Measurements from ENCODE around the gene RPP30.
A peak's percentile ranks its signal among the peaks of the same experiment; 100 is the strongest.
"Not testable (repeated sequence)": the region's sequence is repeated elsewhere in the genome, so short reads cannot be mapped to it uniquely, and the experiment has no call there.

RPP30 gene

DNA sequence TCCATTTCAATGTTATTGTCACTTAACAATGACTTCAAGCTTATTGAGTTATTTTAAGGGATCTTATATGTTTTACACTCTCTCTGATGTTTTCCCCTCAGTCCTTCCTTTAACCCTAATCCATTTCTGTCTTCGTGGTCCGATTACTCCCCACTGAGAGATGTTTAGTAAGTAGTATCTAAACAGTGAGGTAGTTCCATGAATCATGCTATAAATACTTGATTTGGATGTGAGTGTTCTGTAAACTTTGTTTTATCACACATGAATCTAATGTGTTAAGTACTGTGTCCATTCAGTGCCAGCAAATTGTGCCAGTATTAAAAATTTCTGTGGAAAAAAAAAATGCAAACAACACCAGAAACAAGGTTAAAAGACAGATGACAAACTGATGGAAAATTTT is 18.6 kb downstream of the RPP30 start:
- ChIA-PET CTCF (interaction anchor here (0.7 to 4.0 kb wide), 4 partner anchors 11 to 361 kb away, joined by 5 to 33 read pairs (median 18); no protein-coding TSS in a partner anchor), POLR2A (no interaction called here)
- no peak for TF ChIP-seq CTCF (IDR thresholded peaks at IDR 0.05; ENCODE audit: insufficient read depth, low read length, missing control alignments)
- no peak overlapping the region for H3K4me3 ChIP-seq (ENCODE audit: low read depth, low read length)
- no peak for DNase-seq (ENCODE audit: low read depth, low spot score)

DNA sequence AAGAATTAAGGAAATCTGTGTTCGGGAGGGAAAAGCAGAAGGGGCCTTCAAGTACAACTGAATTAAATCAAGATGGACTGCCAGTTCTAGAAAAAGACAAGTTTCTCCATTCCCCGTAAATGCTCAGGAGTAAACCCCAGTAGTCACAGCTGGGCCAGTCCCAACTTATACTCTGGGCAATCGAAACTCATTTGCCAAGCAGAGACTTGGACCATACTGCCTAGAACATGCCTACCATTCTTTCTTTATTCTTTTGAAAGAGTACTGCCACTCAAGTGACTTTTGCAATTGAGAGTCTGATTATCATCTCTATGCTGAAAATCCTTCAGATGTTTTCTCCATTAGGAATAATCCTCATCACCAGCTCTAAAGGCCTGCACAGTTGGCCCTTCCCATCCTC is 21.4 kb downstream of the RPP30 start:
- TF ChIP-seq CTCF (IDR thresholded peaks at IDR 0.05; ENCODE audit: insufficient read depth, low read length, missing control alignments) = no peak
- no peak for DNase-seq (ENCODE audit: low read depth, low spot score)
- POLR2A ChIA-PET = no interaction called here
- no peak overlapping the region for H3K4me3 ChIP-seq (ENCODE audit: low read depth, low read length)
- CTCF ChIA-PET = interaction anchor here (1.0 to 2.4 kb wide), 4 partner anchors 9 to 18 kb away, joined by 3 to 9 read pairs (median 8); no protein-coding TSS in a partner anchor

- H3K4me3 ChIP-seq (ENCODE audit: low read depth, low read length); POLR2A ChIA-PET; DNase-seq (ENCODE audit: low read depth, low spot score): not testable (repeated sequence)
- CTCF ChIA-PET = interaction anchor here (1.1 to 4.3 kb wide), 3 partner anchors 10 to 14 kb away, joined by 3 to 21 read pairs (median 3); no protein-coding TSS in a partner anchor
Measured at GRCh38 chr10:90896916-90897315, 25.1 kb downstream of the RPP30 start.

DNA sequence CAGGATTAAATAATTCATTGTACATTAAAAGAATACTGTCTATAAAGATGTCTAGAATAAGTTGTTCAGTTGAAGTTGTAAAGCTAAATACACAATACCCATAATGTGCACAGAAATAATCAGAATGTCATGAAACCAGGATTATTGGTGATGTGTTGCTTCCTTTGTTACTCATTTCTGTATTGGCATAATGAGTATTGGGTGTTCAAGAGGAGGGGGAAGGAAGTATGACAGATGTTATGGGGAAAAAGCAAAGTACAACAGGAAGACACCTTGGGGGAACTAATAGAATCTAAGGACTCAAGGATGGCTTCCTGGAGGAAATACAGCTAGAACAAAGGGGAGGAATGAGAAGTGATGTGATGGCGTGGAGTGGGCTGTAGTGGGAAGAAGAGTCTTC is 34.2 kb downstream of the RPP30 start:
- no peak for TF ChIP-seq CTCF (IDR thresholded peaks at IDR 0.05; ENCODE audit: insufficient read depth, low read length, missing control alignments)
- ChIA-PET CTCF (no interaction called here), POLR2A (no interaction called here)
- no peak for DNase-seq (ENCODE audit: low read depth, low spot score)
- no peak overlapping the region for H3K4me3 ChIP-seq (ENCODE audit: low read depth, low read length)

GRCh38 chr10:90906596-90906995 is 34.8 kb downstream of the RPP30 start:
- H3K4me3 ChIP-seq (ENCODE audit: low read depth, low read length) = no peak overlapping the region
- no peak for TF ChIP-seq CTCF (IDR thresholded peaks at IDR 0.05; ENCODE audit: insufficient read depth, low read length, missing control alignments)
- no peak for DNase-seq (ENCODE audit: low read depth, low spot score)
- ChIA-PET POLR2A (no interaction called here), CTCF (no interaction called here)

DNA sequence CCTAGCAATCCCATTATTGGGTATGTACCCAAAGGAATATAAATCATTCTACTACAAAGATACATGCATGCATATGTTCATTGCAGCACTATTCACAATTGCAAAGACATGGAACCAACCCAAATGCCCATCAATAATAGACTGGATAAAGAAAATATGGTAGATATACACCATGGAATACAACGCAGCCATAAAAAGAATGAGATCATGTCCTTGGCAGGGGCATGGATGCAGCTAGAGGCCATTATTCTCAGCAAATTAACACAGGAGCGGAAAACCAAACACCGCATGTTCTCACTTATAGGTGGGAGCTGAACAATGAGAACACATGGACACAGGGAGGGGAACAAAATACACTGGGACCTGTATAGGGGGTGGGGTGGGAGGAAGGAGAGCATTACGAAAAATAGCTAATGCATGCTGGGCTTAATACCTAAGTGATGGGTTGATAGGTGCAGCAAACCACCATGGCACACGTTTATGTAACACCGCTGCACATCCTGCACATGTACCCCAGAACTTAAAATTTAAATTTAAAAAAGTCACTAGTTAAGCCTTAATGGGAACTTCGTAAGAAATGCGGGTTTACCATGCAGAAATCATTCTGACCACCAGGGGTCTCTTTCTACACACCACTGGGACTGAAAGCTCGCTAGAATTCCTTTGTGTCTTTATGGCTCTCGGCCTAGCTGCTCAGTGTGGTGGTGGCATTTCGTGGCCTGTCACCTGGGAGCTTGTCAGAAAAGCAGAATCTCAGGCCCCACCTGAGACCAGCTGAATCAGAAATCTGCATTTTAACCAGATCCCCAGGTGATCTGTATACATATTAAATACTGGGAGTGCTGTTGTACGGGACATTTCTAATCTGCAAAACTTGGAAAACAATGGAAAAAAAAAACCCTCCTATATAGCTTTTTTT is 39.6 kb downstream of the RPP30 start:
- H3K4me3 ChIP-seq (ENCODE audit: low read depth, low read length) = no peak overlapping the region
- CTCF ChIA-PET = interaction anchor here (0.6 to 7.9 kb wide), 63 partner anchors 9 to 469 kb away, joined by 3 to 183 read pairs (median 4); partner anchors contain the start of gene ANKRD1
- TF ChIP-seq CTCF (IDR thresholded peaks at IDR 0.05; ENCODE audit: insufficient read depth, low read length, missing control alignments) = peak; percentile 69
- POLR2A ChIA-PET = interaction anchor here (1.0 kb wide), 1 partner anchor 10 kb away, joined by 3 read pairs; the partner anchor contains the start of gene ANKRD1
- DNase-seq (ENCODE audit: low read depth, low spot score) = no peak

Data from AG04449 (cell line).